Measurements from ENCODE around the gene DYNLT1. TPM values are rescaled to one million over a fixed set of nuclear protein-coding genes. Genes with fewer than 3 reads are reported as not detected.
A peak's percentile ranks its signal among the peaks of the same experiment; 100 is the strongest.

DYNLT1 gene
- total RNA-seq, 1 experiment from 2014 or later, result 96.6 TPM

DNA sequence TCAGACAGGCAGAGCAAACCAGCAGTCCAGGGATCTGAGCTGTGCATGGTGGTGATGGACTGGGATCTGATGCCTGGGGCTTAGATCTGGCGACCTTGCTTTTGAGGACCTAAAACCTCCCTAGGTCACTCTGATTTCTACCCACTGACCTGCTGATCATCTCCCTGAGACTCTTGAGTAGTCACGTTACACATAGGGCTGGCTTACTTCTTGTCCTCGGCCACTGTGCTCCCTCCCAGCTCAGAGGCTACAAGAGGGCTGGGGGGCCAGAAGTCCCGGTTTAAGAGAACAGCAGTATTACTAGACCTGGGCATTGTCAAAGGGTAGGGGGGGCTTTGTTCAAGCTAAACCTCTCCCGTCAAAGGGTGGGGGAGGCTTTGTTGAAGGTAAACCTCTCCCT lies 5.5 kb downstream of the DYNLT1 start:
- no peak for DNase-seq
- H3K4me1 Mint-ChIP-seq (ENCODE audit: low read depth, unreplicated experiment), result peaks cover 10% of the 10 kb centered on the region
- no peaks in the 10 kb centered on the region for H3K27me3 Mint-ChIP-seq (ENCODE audit: insufficient read depth, unreplicated experiment)
- intact Hi-C loops (cut with micrococcal nuclease; ENCODE audit: unreplicated experiment), result no loop called here
- CTCF ChIA-PET, result no interaction called here
- H3K4me3 Mint-ChIP-seq (ENCODE audit: unreplicated experiment), result no peak overlapping the region
- H3K9me3 Mint-ChIP-seq (ENCODE audit: unreplicated experiment), result no peaks in the 10 kb centered on the region
- POLR2A ChIA-PET, result no interaction called here
- no peak for TF ChIP-seq CTCF (IDR thresholded peaks at IDR 0.05; ENCODE audit: insufficient read depth in 1 of 2, low read depth in 1 of 2, low read length in 1 of 2, severe bottlenecking in 1 of 2, unreplicated experiment in 1 of 2)
- no peaks in the 10 kb centered on the region for H3K27me3 ChIP-seq (replicated peaks; ENCODE audit: control insufficient read depth, insufficient read depth, low read length)
- no TSS peak for BruUV-seq (replicated peaks)
- H3K27ac Mint-ChIP-seq (ENCODE audit: unreplicated experiment), result no peak overlapping the region
- H3K9me3 ChIP-seq, result no peaks in the 10 kb centered on the region
- peaks cover 62% of the 10 kb centered on the region for H3K36me3 Mint-ChIP-seq (ENCODE audit: insufficient read depth, unreplicated experiment)
- no peaks in the 10 kb centered on the region for H3K4me1 ChIP-seq
- no peaks in the 10 kb centered on the region; the same call in 1 of the 2 replicates for H3K36me3 ChIP-seq (ENCODE audit: control insufficient read depth, insufficient read depth, low read length)
- H3K4me3 ChIP-seq (ENCODE audit: low read depth, low read length), result no peak overlapping the region

GRCh38 chr6:158638324-158638854 lies 6.2 kb downstream of the DYNLT1 start:
- H3K27me3 ChIP-seq (replicated peaks; ENCODE audit: control insufficient read depth, insufficient read depth, low read length), result no peaks in the 10 kb centered on the region
- H3K36me3 ChIP-seq (ENCODE audit: control insufficient read depth, insufficient read depth, low read length), result no peaks in the 10 kb centered on the region; the same call in 1 of the 2 replicates
- intact Hi-C loops (cut with micrococcal nuclease; ENCODE audit: unreplicated experiment), result no loop called here
- H3K4me3 ChIP-seq (ENCODE audit: low read depth, low read length), result no peak overlapping the region
- DNase-seq, result no peak
- no peaks in the 10 kb centered on the region for H3K4me1 ChIP-seq
- Mint-ChIP-seq H3K4me3 (ENCODE audit: unreplicated experiment) (no peak overlapping the region), H3K9me3 (ENCODE audit: unreplicated experiment) (no peaks in the 10 kb centered on the region), H3K27ac (ENCODE audit: unreplicated experiment) (no peak overlapping the region), H3K36me3 (ENCODE audit: insufficient read depth, unreplicated experiment) (peaks cover 57% of the 10 kb centered on the region), H3K27me3 (ENCODE audit: insufficient read depth, unreplicated experiment) (no peaks in the 10 kb centered on the region), H3K4me1 (ENCODE audit: low read depth, unreplicated experiment) (peaks cover 10% of the 10 kb centered on the region)
- POLR2A ChIA-PET, result no interaction called here
- no TSS peak for BruUV-seq (replicated peaks)
- TF ChIP-seq CTCF (IDR thresholded peaks at IDR 0.05; ENCODE audit: insufficient read depth in 1 of 2, low read depth in 1 of 2, low read length in 1 of 2, severe bottlenecking in 1 of 2, unreplicated experiment in 1 of 2), result no peak
- CTCF ChIA-PET, result no interaction called here
- H3K9me3 ChIP-seq, result no peaks in the 10 kb centered on the region

- ChIA-PET POLR2A (no interaction called here), CTCF (no interaction called here)
- H3K36me3 Mint-ChIP-seq (ENCODE audit: insufficient read depth, unreplicated experiment), result peaks cover 51% of the 10 kb centered on the region
- no peak for DNase-seq
- peak overlapping the region; percentile 37 for H3K27ac Mint-ChIP-seq (ENCODE audit: unreplicated experiment)
- intact Hi-C loops (cut with micrococcal nuclease; ENCODE audit: unreplicated experiment), result no loop called here
- no peak overlapping the region for H3K4me3 ChIP-seq (ENCODE audit: low read depth, low read length)
- H3K9me3 Mint-ChIP-seq (ENCODE audit: unreplicated experiment), result no peaks in the 10 kb centered on the region
- H3K27me3 ChIP-seq (replicated peaks; ENCODE audit: control insufficient read depth, insufficient read depth, low read length), result no peaks in the 10 kb centered on the region
- no peaks in the 10 kb centered on the region; the same call in 1 of the 2 replicates for H3K36me3 ChIP-seq (ENCODE audit: control insufficient read depth, insufficient read depth, low read length)
- H3K4me1 Mint-ChIP-seq (ENCODE audit: low read depth, unreplicated experiment), result peaks cover 10% of the 10 kb centered on the region
- H3K9me3 ChIP-seq, result no peaks in the 10 kb centered on the region
- no peak overlapping the region for H3K4me3 Mint-ChIP-seq (ENCODE audit: unreplicated experiment)
- H3K27me3 Mint-ChIP-seq (ENCODE audit: insufficient read depth, unreplicated experiment), result no peaks in the 10 kb centered on the region
- H3K4me1 ChIP-seq, result no peaks in the 10 kb centered on the region
- TF ChIP-seq CTCF (IDR thresholded peaks at IDR 0.05; ENCODE audit: insufficient read depth in 1 of 2, low read depth in 1 of 2, low read length in 1 of 2, severe bottlenecking in 1 of 2, unreplicated experiment in 1 of 2), result no peak
- no TSS peak for BruUV-seq (replicated peaks)
These were observed 7.8 kb downstream of the DYNLT1 start for GRCh38 chr6:158636778-158637177.
